ENCODE measurements around the gene EPHA8. TPM values are rescaled to one million over a fixed set of nuclear protein-coding genes. Genes with fewer than 3 reads are reported as not detected.

The EPHA8 gene
- total and polyA plus RNA-seq, 2 of the 13 experiments (the other 11 are each of a cell fraction or from before 2014, with no cell fraction given): not detected

- ATAC-seq (no peak), DNase-seq (ENCODE audit: low spot score) (no peak), FAIRE-seq (no peak)
- CTCF ChIA-PET (ENCODE audit: low intra/inter-chr PET ratio, low total read pairs): no interaction called here
- no peaks in the 10 kb centered on the region for H3K79me2 ChIP-seq (ENCODE audit: insufficient read depth, low read length)
- no peak overlapping the region for H3K4me2 ChIP-seq (ENCODE audit: low read depth, low read length)
- no TSS peak for BruUV-seq (replicated peaks)
- no peaks in the 10 kb centered on the region for H3K36me3 ChIP-seq (replicated peaks in 1 of 2; ENCODE audit: control insufficient read depth in 1 of 2, insufficient read depth in 2 of 2, low read length in 2 of 2)
- H2AFZ ChIP-seq (ENCODE audit: low read length): no peak overlapping the region
- POLR2A ChIA-PET: no interaction called here
- in situ Hi-C loops (cut with HindIII; ENCODE audit: extremely low pct_ligation_motif_present, low pct_unique_long_range_greater_than_20kb) (no loop called here), intact Hi-C loops (cut with micrococcal nuclease; ENCODE audit: unreplicated experiment) (no loop called here)
- 38% methylated on average over 1 of the region's 8 CpGs for WGBS (ENCODE audit: low lambda C conversion rate)
- H3K27ac ChIP-seq (ENCODE audit: extremely low read length, insufficient read depth, low read length): no peak overlapping the region
- H3K9ac ChIP-seq (ENCODE audit: insufficient read depth, low read depth, low read length): no peak overlapping the region
- TF ChIP-seq ATF1 (CRISPR knock-in tag; IDR thresholded peaks at IDR 0.05) (no peak), ZNF766 (CRISPR knock-in tag; IDR thresholded peaks at IDR 0.05; ENCODE audit: borderline replicate concordance) (no peak), NONO (IDR thresholded peaks at IDR 0.05) (no peak), NONO (CRISPR knock-in tag; conservative IDR thresholded peaks at IDR 0.05) (no peak), ZNF816 (CRISPR knock-in tag; IDR thresholded peaks at IDR 0.05; ENCODE audit: borderline replicate concordance) (no peak), ZNF768 (CRISPR knock-in tag; IDR thresholded peaks at IDR 0.05) (peak; percentile 84), ZNF335 (CRISPR knock-in tag; IDR thresholded peaks at IDR 0.05) (no peak)
- TF ChIP-seq, protein P1, sequence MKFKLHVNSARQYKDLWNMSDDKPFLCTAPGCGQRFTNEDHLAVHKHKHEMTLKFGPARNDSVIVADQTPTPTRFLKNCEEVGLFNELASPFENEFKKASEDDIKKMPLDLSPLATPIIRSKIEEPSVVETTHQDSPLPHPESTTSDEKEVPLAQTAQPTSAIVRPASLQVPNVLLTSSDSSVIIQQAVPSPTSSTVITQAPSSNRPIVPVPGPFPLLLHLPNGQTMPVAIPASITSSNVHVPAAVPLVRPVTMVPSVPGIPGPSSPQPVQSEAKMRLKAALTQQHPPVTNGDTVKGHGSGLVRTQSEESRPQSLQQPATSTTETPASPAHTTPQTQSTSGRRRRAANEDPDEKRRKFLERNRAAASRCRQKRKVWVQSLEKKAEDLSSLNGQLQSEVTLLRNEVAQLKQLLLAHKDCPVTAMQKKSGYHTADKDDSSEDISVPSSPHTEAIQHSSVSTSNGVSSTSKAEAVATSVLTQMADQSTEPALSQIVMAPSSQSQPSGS (CRISPR knock-in tag; IDR thresholded peaks at IDR 0.05): no peak
- no peak overlapping the region for H3K4me3 ChIP-seq (replicated peaks in 1 of 3; ENCODE audit: insufficient read depth in 1 of 3, low read depth in 2 of 3, low read length in 3 of 3)
- H3K9me3 ChIP-seq (ENCODE audit: low read length): no peaks in the 10 kb centered on the region
- H3K27me3 ChIP-seq (ENCODE audit: control insufficient read depth in 1 of 2, insufficient read depth in 2 of 2, low read length in 2 of 2): peaks cover 17 to 85% of the 10 kb centered on the region in 2 experiments
- peaks cover 13% of the 10 kb centered on the region; the same call in 1 of the 2 replicates for H3K4me1 ChIP-seq (ENCODE audit: insufficient read depth, low read length)
- peaks cover 3% of the 10 kb centered on the region; the same call in 1 of the 2 replicates for H4K20me1 ChIP-seq (ENCODE audit: insufficient read depth, low read length)
Observed at GRCh38 chr1:22553991-22554522, 9.2 kb upstream of the EPHA8 start.

- Histone ChIP-seq H3K27me3 (ENCODE audit: control insufficient read depth in 1 of 2, insufficient read depth in 2 of 2, low read length in 2 of 2) (peaks cover 22 to 82% of the 10 kb centered on the region in 2 experiments), H3K79me2 (ENCODE audit: insufficient read depth, low read length) (no peaks in the 10 kb centered on the region), H4K20me1 (ENCODE audit: insufficient read depth, low read length) (peaks cover 3% of the 10 kb centered on the region; the same call in 1 of the 2 replicates), H3K36me3 (replicated peaks in 1 of 2; ENCODE audit: control insufficient read depth in 1 of 2, insufficient read depth in 2 of 2, low read length in 2 of 2) (no peaks in the 10 kb centered on the region), H2AFZ (ENCODE audit: low read length) (no peak overlapping the region), H3K9me3 (ENCODE audit: low read length) (no peaks in the 10 kb centered on the region), H3K27ac (ENCODE audit: extremely low read length, insufficient read depth, low read length) (no peak overlapping the region), H3K9ac (ENCODE audit: insufficient read depth, low read depth, low read length) (no peak overlapping the region), H3K4me2 (ENCODE audit: low read depth, low read length) (no peak overlapping the region), H3K4me3 (replicated peaks in 1 of 3; ENCODE audit: insufficient read depth in 1 of 3, low read depth in 2 of 3, low read length in 3 of 3) (no peak overlapping the region), H3K4me1 (ENCODE audit: insufficient read depth, low read length) (peaks cover 6% of the 10 kb centered on the region; the same call in 1 of the 2 replicates)
- DNase-seq (ENCODE audit: low spot score) (no peak), ATAC-seq (no peak), FAIRE-seq (no peak)
- no peak for TF ChIP-seq CBX2 (IDR thresholded peaks at IDR 0.05; ENCODE audit: low read depth, low read length)
- no peak for TF ChIP-seq CBX2 (CRISPR knock-in tag; IDR thresholded peaks at IDR 0.05; ENCODE audit: low read depth)
- TF ChIP-seq ZNF768 (CRISPR knock-in tag; IDR thresholded peaks at IDR 0.05): peak; percentile 92
- ChIA-PET CTCF (ENCODE audit: low intra/inter-chr PET ratio, low total read pairs) (no interaction called here), POLR2A (no interaction called here)
- intact Hi-C loops (cut with micrococcal nuclease; ENCODE audit: unreplicated experiment): no loop called here
- in situ Hi-C loops (cut with HindIII; ENCODE audit: extremely low pct_ligation_motif_present, low pct_unique_long_range_greater_than_20kb): no loop called here
- WGBS (ENCODE audit: low lambda C conversion rate): no CpG with 5 or more reads among the region's 3 CpGs
- BruUV-seq (replicated peaks): no TSS peak
Observed at GRCh38 chr1:22555371-22555656, 8.0 kb upstream of the EPHA8 start.
